Activated CD8-positive, alpha-beta T cell treated with anti-CD3 and anti-CD28 coated beads for 36 hours (primary cell): ENCODE results near the gene AKAP12. TPM values are rescaled to one million over a fixed set of nuclear protein-coding genes. Genes with fewer than 3 reads are reported as not detected.

Source experiments
- ATAC-seq: fragments of 200-7000 bp; cut with Tn5 transposase; one replicate; pipeline ENCODE4 v1.10.0; 2021; ENCODE audit warnings: mild to moderate bottlenecking, moderate library complexity
- CTCF ChIA-PET: fragments of 350-600 bp; sonication (Branson Sonifier 250); formaldehyde crosslinking; loops from one replicate; lab custom pipeline; 2021; ENCODE audit warnings: antibody characterized with exemption; lab: Charles Lee
- POLR2A ChIA-PET: fragments of 350-600 bp; sonication (Branson Sonifier 250); formaldehyde crosslinking; loops from one replicate; lab custom pipeline; 2021; ENCODE audit warnings: antibody characterized with exemption; lab: Charles Lee
- DNase-seq: peaks from one replicate; pipeline ENCODE4 v3.0.0-alpha.2; 2020
- H3K27ac Mint-ChIP-seq: one replicate; pipeline ENCODE4 v1.8.0; 2021; ENCODE audit warnings: mild to moderate bottlenecking, mixed read lengths
- H3K27me3 Mint-ChIP-seq: one replicate; pipeline ENCODE4 v1.8.0; 2021; ENCODE audit warnings: mixed read lengths
- H3K36me3 Mint-ChIP-seq: one replicate; pipeline ENCODE4 v1.8.0; 2021; ENCODE audit warnings: low read depth, mixed read lengths
- H3K4me1 Mint-ChIP-seq: one replicate; pipeline ENCODE4 v1.8.0; 2021; ENCODE audit warnings: low read depth, mixed read lengths
- H3K4me3 Mint-ChIP-seq: one replicate; pipeline ENCODE4 v1.8.0; 2021; ENCODE audit warnings: mild to moderate bottlenecking, moderate library complexity, mixed read lengths
- H3K9me3 Mint-ChIP-seq: one replicate; pipeline ENCODE4 v1.8.0; 2021; ENCODE audit warnings: mixed read lengths
- CTCF ChIP-seq: fragments of 200-600 bp; IDR thresholded peaks from one replicate; pipeline ENCODE4 v1.8.0; 2022; ENCODE audit warnings: antibody characterized with exemption, mild to moderate bottlenecking
- intact Hi-C: fragments of 100-400 bp; cut with micrococcal nuclease; formaldehyde crosslinking; loops from one replicate; pipeline ENCODE4 v1.10.0; 2022
- total RNA-seq, 2 experiments: library from RNA; stranded (reverse); gene quantifications; one replicate each; pipeline ENCODE4 v1.2.3, GENCODE V29; 2021

AKAP12 gene
- total RNA-seq, 2 experiments from 2014 or later, result 3.2 to 4.0 TPM

- intact Hi-C loops, result no loop called here
- CTCF ChIA-PET, result interaction anchor here (2.7 kb wide), 1 partner anchor 119 kb away, joined by 10 read pairs; no protein-coding TSS in a partner anchor
- Mint-ChIP-seq H3K4me1 (no peaks in the 10 kb centered on the region), H3K9me3 (no peaks in the 10 kb centered on the region), H3K36me3 (no peaks in the 10 kb centered on the region), H3K4me3 (no peak overlapping the region), H3K27ac (no peak overlapping the region), H3K27me3 (peaks cover 15% of the 10 kb centered on the region)
- ATAC-seq (no peak), DNase-seq (no peak)
- POLR2A ChIA-PET, result no interaction called here
- no peak for TF ChIP-seq CTCF
Observed at GRCh38 chr6:151205721-151206600, 33.8 kb upstream of the AKAP12 start.

GRCh38 chr6:151207674-151208073 lies 32.1 kb upstream of the AKAP12 start:
- ChIA-PET CTCF (no interaction called here), POLR2A (no interaction called here)
- no peak for TF ChIP-seq CTCF
- no peak overlapping the region for H3K4me3 Mint-ChIP-seq
- ATAC-seq (no peak), DNase-seq (no peak)
- peaks cover 5% of the 10 kb centered on the region for H3K9me3 Mint-ChIP-seq
- H3K27me3 Mint-ChIP-seq, result peaks cover 15% of the 10 kb centered on the region
- intact Hi-C loops, result no loop called here
- H3K4me1 Mint-ChIP-seq, result no peaks in the 10 kb centered on the region
- no peak overlapping the region for H3K27ac Mint-ChIP-seq
- H3K36me3 Mint-ChIP-seq, result no peaks in the 10 kb centered on the region

- Mint-ChIP-seq H3K27ac (no peak overlapping the region), H3K36me3 (no peaks in the 10 kb centered on the region), H3K4me1 (no peaks in the 10 kb centered on the region), H3K9me3 (peaks cover 5% of the 10 kb centered on the region), H3K27me3 (peaks cover 15% of the 10 kb centered on the region), H3K4me3 (no peak overlapping the region)
- DNase-seq, result no peak
- POLR2A ChIA-PET, result no interaction called here
- TF ChIP-seq CTCF, result no peak
- CTCF ChIA-PET, result interaction anchor here (0.7 to 1.3 kb wide), 2 partner anchors 13 to 115 kb away, joined by 3 to 8 read pairs; no protein-coding TSS in a partner anchor
- intact Hi-C loops, result no loop called here
- no peak for ATAC-seq
Observed at GRCh38 chr6:151209071-151209831, 30.5 kb upstream of the AKAP12 start.

- ATAC-seq, result no peak
- peaks cover 5% of the 10 kb centered on the region for H3K9me3 Mint-ChIP-seq
- no peak for TF ChIP-seq CTCF
- no peaks in the 10 kb centered on the region for H3K4me1 Mint-ChIP-seq
- POLR2A ChIA-PET, result no interaction called here
- intact Hi-C loops, result no loop called here
- peaks cover 15% of the 10 kb centered on the region for H3K27me3 Mint-ChIP-seq
- H3K36me3 Mint-ChIP-seq, result no peaks in the 10 kb centered on the region
- no peak for DNase-seq
- no peak overlapping the region for H3K27ac Mint-ChIP-seq
- CTCF ChIA-PET, result interaction anchor here (1.7 kb wide), 1 partner anchor 114 kb away, joined by 6 read pairs; no protein-coding TSS in a partner anchor
- no peak overlapping the region for H3K4me3 Mint-ChIP-seq
Observed at GRCh38 chr6:151211075-151211474, 28.7 kb upstream of the AKAP12 start.
